HT1080 (cell line): ENCODE results near the gene OSBPL3. TPM values are rescaled to one million over a fixed set of nuclear protein-coding genes. Genes with fewer than 3 reads are reported as not detected.
"Not testable (repeated sequence)": the region's sequence is repeated elsewhere in the genome, so short reads cannot be mapped to it uniquely, and the experiment has no call there.

Experiments used
- DNase-seq: peaks from one replicate; pipeline ENCODE4 v3.0.0-alpha.2; 2015; ENCODE audit warnings: low read depth
- total RNA-seq: library from RNA; depleted of rRNA; stranded (reverse); fragments of >200 nt; shearing (Covaris generic); gene quantifications from 2 replicates; pipeline ENCODE4 v1.2.3, GENCODE V29; 2014

OSBPL3 gene
- total RNA-seq, 1 experiment from 2014 or later = 30.7 TPM

- no peak for DNase-seq
Observed at GRCh38 chr7:24800073-24800472, 179.9 kb downstream of the OSBPL3 start.

GRCh38 chr7:24799506-24799905 lies 180.5 kb downstream of the OSBPL3 start:
- DNase-seq = no peak

GRCh38 chr7:24798261-24798660 lies 181.7 kb downstream of the OSBPL3 start:
- no peak for DNase-seq

GRCh38 chr7:24797270-24797669 lies 182.7 kb downstream of the OSBPL3 start:
- no peak for DNase-seq

GRCh38 chr7:24795407-24795767 lies 184.6 kb downstream of the OSBPL3 start:
- no peak for DNase-seq

GRCh38 chr7:24794751-24795406 lies 185.1 kb downstream of the OSBPL3 start:
- DNase-seq = not testable (repeated sequence)

- no peak for DNase-seq
Observed at GRCh38 chr7:24793982-24794648, 185.9 kb downstream of the OSBPL3 start.

GRCh38 chr7:24788961-24789576 lies 190.9 kb downstream of the OSBPL3 start:
- no peak for DNase-seq

GRCh38 chr7:24788075-24788474 lies 191.9 kb downstream of the OSBPL3 start:
- no peak for DNase-seq

GRCh38 chr7:24786941-24787340 lies 193.0 kb downstream of the OSBPL3 start:
- peak; percentile 98 for DNase-seq

- DNase-seq = no peak
Observed at GRCh38 chr7:24786306-24786705, 193.7 kb downstream of the OSBPL3 start.

- DNase-seq = no peak
Observed at GRCh38 chr7:24784277-24784676, 195.7 kb downstream of the OSBPL3 start.

GRCh38 chr7:24783698-24784097 lies 196.3 kb downstream of the OSBPL3 start:
- no peak for DNase-seq

GRCh38 chr7:24781106-24781505 lies 198.9 kb downstream of the OSBPL3 start:
- DNase-seq = no peak

GRCh38 chr7:24779283-24779655 lies 200.7 kb downstream of the OSBPL3 start:
- no peak for DNase-seq

- DNase-seq = peak; percentile 87
Observed at GRCh38 chr7:24778543-24779282, 201.3 kb downstream of the OSBPL3 start.

GRCh38 chr7:24777806-24778205 lies 202.2 kb downstream of the OSBPL3 start:
- no peak for DNase-seq

- DNase-seq = peak; percentile 47
Observed at GRCh38 chr7:24773646-24774045, 206.3 kb downstream of the OSBPL3 start.

- no peak for DNase-seq
Observed at GRCh38 chr7:24769851-24770250, 210.1 kb downstream of the OSBPL3 start.

GRCh38 chr7:24769014-24769830 lies 210.8 kb downstream of the OSBPL3 start:
- no peak for DNase-seq

- no peak for DNase-seq
Observed at GRCh38 chr7:24767878-24768569, 212.0 kb downstream of the OSBPL3 start.
